Activated naive CD4-positive, alpha-beta T cell treated with anti-CD3 and anti-CD28 coated beads for 36 hours (primary cell): ENCODE results near the gene PKNOX1. TPM values are rescaled to one million over a fixed set of nuclear protein-coding genes. Genes with fewer than 3 reads are reported as not detected.
"Not testable (repeated sequence)": the region's sequence is repeated elsewhere in the genome, so short reads cannot be mapped to it uniquely, and the experiment has no call there.

Experiments
- CTCF ChIA-PET: fragments of 350-600 bp; sonication (Branson Sonifier 250); formaldehyde crosslinking; loops from one replicate; lab custom pipeline; 2021; ENCODE audit warnings: antibody characterized with exemption; lab: Charles Lee
- DNase-seq: peaks from one replicate; pipeline ENCODE4 v3.0.0-alpha.2; 2020
- H3K27ac Mint-ChIP-seq: one replicate; pipeline ENCODE4 v1.8.0; 2021; ENCODE audit warnings: mild to moderate bottlenecking, mixed read lengths
- H3K27me3 Mint-ChIP-seq: one replicate; pipeline ENCODE4 v1.8.0; 2021; ENCODE audit warnings: low read depth, mixed read lengths
- H3K36me3 Mint-ChIP-seq: one replicate; pipeline ENCODE4 v1.8.0; 2021; ENCODE audit warnings: low read depth, mixed read lengths
- H3K4me1 Mint-ChIP-seq: one replicate; pipeline ENCODE4 v1.8.0; 2021; ENCODE audit warnings: low read depth, mixed read lengths
- H3K4me3 Mint-ChIP-seq: one replicate; pipeline ENCODE4 v1.8.0; 2021; ENCODE audit warnings: mild to moderate bottlenecking, moderate library complexity, mixed read lengths
- H3K9me3 Mint-ChIP-seq: one replicate; pipeline ENCODE4 v1.8.0; 2021; ENCODE audit warnings: mixed read lengths
- intact Hi-C: fragments of 100-400 bp; cut with micrococcal nuclease; formaldehyde crosslinking; loops from one replicate; pipeline ENCODE4 v1.15.1; 2023
- total RNA-seq, 2 experiments: library from RNA; stranded (reverse); gene quantifications; one replicate each; pipeline ENCODE4 v1.2.3, GENCODE V29; 2021

The PKNOX1 gene
- total RNA-seq, 2 experiments from 2014 or later, result 15.1 to 17.6 TPM

DNA sequence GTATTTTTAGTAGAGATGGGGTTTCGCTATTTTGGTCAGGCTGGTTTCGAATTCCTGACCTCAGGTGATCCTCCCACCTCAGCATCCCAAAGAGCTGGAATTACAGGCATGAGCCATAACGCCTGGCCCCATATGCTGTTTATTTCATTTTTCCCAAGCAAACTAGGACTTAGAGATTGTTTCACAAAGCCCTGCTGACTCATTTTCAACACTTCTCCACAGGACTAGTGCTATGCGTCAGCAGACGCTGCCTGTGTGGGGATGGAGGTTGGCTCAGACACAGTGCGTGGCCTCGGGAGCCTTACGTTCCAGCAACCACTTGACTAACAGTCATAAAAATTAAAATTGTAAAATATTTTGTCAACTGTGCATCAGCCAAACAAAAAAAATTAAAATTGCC, 22.7 kb downstream of the PKNOX1 start:
- Mint-ChIP-seq H3K9me3 (peaks cover 13% of the 10 kb centered on the region), H3K36me3 (peaks cover 18% of the 10 kb centered on the region), H3K4me1 (no peaks in the 10 kb centered on the region), H3K27me3 (no peaks in the 10 kb centered on the region), H3K4me3 (no peak overlapping the region), H3K27ac (no peak overlapping the region)
- CTCF ChIA-PET, result no interaction called here
- intact Hi-C loops, result loop anchor here (5.0 kb wide), 1 partner anchor 80 kb away; no protein-coding TSS in a partner anchor
- no peak for DNase-seq

DNA sequence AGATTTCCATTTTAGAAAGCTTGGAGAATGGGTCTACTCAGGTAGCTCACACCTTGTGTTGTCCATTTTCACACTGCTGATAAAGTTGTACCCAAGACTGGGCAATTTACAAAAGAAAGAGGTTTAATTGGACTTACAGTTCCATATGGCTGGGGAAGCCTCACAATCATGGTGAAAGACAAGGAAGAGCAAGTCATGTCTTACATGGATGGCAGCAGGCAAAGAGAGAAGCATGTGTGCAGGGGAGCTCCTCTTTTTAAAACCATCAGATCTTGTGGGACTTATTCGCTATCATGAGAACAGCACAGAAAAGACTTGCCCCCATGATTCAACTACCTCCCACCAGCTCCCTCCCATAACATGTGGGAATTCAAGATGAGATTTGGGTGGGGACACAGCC, 23.6 kb downstream of the PKNOX1 start:
- intact Hi-C loops, result loop anchor here (1.0 to 5.0 kb wide), 2 partner anchors 12 to 81 kb away; no protein-coding TSS in a partner anchor
- H3K36me3 Mint-ChIP-seq, result peaks cover 18% of the 10 kb centered on the region
- DNase-seq, CTCF ChIA-PET, H3K27ac Mint-ChIP-seq, H3K27me3 Mint-ChIP-seq, H3K4me1 Mint-ChIP-seq, H3K4me3 Mint-ChIP-seq: not testable (repeated sequence)
- H3K9me3 Mint-ChIP-seq, result peaks cover 13% of the 10 kb centered on the region

DNA sequence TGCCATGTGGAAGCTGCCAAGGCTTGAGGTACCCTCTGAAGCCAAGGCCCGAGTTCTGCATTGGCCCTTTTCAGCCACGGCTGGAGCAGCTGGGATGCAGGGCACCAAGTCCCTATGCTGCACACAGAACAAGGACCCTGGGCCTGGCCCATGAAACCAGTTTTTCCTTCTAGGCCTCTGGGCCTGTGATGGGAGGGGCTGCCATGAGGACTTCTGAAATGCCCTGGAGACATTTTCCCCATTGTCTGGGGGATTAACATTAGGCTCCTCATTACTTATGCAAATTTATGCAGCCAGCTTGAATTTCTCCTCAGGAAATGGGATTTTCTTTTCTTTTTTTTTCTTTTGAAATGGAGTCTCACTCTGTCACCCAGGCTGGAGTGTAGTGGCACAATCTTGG, 24.8 kb downstream of the PKNOX1 start:
- DNase-seq, H3K4me1 Mint-ChIP-seq, CTCF ChIA-PET, H3K27ac Mint-ChIP-seq, H3K27me3 Mint-ChIP-seq, H3K4me3 Mint-ChIP-seq: not testable (repeated sequence)
- intact Hi-C loops, result loop anchor here (5.0 kb wide), 1 partner anchor 82 kb away; no protein-coding TSS in a partner anchor
- Mint-ChIP-seq H3K9me3 (peaks cover 13% of the 10 kb centered on the region), H3K36me3 (peaks cover 18% of the 10 kb centered on the region)

DNA sequence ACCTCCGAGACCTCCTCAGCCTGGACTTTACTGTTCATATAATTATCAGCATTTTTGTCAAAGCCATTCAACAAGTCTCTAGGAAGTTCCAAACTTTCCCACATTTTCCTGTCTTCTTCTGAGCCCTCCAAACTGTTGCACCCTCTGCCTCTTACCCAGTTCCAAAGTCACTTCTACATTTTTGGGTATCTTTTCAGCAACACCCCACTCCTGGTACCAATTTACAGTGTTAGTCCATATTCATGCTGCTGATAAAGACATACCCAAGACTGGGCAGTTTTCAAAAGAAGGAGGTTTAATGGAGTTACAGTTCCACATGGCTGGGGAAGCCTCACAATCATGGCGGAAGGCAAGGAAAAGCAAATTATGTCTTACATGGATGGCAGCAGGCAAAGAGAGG, 25.7 kb downstream of the PKNOX1 start:
- H3K27ac Mint-ChIP-seq, intact Hi-C loops: not testable (repeated sequence)
- peaks cover 22% of the 10 kb centered on the region for H3K36me3 Mint-ChIP-seq

DNA sequence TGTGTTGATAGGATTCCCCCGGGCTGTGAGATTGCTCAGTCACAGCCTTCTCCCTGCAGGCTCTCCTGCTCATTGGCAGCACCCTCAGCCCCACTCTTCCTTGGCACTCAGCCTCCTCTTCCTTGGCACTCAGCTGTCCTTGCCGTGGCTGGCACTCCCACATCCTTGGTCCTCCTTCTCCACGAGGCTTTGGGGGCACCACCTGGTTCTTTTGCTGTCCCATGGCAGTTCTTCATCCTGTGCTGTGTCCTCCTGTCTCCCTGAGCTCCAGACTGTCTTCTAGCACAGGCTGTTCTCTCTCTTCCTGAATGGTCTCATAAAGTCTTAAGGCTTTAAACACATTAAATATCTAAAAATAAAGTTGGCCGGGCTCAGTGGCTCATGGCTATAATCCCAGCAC, 27.0 kb downstream of the PKNOX1 start:
- no peaks in the 10 kb centered on the region for H3K27me3 Mint-ChIP-seq
- peaks cover 28% of the 10 kb centered on the region for H3K36me3 Mint-ChIP-seq
- CTCF ChIA-PET, result no interaction called here
- peaks cover 13% of the 10 kb centered on the region for H3K9me3 Mint-ChIP-seq
- intact Hi-C loops, result no loop called here
- no peak overlapping the region for H3K4me3 Mint-ChIP-seq
- no peak overlapping the region for H3K27ac Mint-ChIP-seq
- DNase-seq, result no peak
- H3K4me1 Mint-ChIP-seq, result no peaks in the 10 kb centered on the region

More for the DNA sequence above, 25.7 kb downstream of the PKNOX1 start:
- H3K4me1 Mint-ChIP-seq, DNase-seq, CTCF ChIA-PET, H3K27me3 Mint-ChIP-seq, H3K4me3 Mint-ChIP-seq: not testable (repeated sequence)
- H3K9me3 Mint-ChIP-seq, result peaks cover 13% of the 10 kb centered on the region

DNA sequence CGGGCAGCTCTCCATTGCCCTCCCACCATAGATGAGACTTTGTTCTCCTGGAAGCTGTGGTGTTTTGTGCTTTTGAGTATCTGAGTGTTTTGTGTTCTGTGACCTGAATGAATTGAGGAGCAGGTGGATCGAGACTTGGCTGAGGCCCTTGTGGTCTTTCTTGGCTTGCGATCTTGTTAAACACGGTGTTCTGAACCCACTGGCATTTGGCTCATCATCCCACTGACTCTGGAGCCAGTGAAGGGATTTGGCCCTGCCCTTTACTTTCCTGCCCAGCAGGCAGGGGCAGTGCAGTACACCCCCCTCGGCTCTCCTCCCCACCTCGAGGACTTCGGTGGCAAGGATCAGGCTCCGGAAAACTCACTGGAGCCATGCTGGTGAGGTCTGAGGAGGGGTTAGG, 30.6 kb downstream of the PKNOX1 start:
- H3K9me3 Mint-ChIP-seq, result peaks cover 7% of the 10 kb centered on the region
- no peaks in the 10 kb centered on the region for H3K27me3 Mint-ChIP-seq
- no peaks in the 10 kb centered on the region for H3K4me1 Mint-ChIP-seq
- no peak for DNase-seq
- peaks cover 25% of the 10 kb centered on the region for H3K36me3 Mint-ChIP-seq
- intact Hi-C loops, result no loop called here
- no peak overlapping the region for H3K4me3 Mint-ChIP-seq
- CTCF ChIA-PET, result no interaction called here
- H3K27ac Mint-ChIP-seq, result no peak overlapping the region

DNA sequence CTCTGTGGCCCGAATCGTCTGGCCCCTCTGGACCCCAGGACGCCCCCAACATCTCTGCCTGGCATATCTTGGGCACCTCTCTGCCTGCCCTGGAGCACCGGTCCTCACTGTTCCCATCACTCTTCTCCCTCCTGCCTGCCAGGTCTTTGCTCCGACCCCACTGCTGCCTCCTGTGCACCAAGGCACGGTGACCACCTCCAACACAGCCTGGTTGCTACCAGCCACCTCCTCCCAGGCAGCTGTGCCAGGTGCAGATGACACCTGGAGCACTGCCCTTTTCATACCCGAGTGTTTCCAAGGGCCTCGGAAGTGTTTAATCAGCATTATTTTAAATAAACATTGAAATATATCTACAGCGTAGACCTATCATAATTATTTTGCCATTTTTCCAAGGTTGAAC, 31.3 kb downstream of the PKNOX1 start:
- intact Hi-C loops, result no loop called here
- Mint-ChIP-seq H3K4me3 (no peak overlapping the region), H3K4me1 (no peaks in the 10 kb centered on the region), H3K9me3 (peaks cover 2% of the 10 kb centered on the region), H3K36me3 (peaks cover 22% of the 10 kb centered on the region), H3K27ac (no peak overlapping the region), H3K27me3 (no peaks in the 10 kb centered on the region)
- CTCF ChIA-PET, result no interaction called here
- no peak for DNase-seq

DNA sequence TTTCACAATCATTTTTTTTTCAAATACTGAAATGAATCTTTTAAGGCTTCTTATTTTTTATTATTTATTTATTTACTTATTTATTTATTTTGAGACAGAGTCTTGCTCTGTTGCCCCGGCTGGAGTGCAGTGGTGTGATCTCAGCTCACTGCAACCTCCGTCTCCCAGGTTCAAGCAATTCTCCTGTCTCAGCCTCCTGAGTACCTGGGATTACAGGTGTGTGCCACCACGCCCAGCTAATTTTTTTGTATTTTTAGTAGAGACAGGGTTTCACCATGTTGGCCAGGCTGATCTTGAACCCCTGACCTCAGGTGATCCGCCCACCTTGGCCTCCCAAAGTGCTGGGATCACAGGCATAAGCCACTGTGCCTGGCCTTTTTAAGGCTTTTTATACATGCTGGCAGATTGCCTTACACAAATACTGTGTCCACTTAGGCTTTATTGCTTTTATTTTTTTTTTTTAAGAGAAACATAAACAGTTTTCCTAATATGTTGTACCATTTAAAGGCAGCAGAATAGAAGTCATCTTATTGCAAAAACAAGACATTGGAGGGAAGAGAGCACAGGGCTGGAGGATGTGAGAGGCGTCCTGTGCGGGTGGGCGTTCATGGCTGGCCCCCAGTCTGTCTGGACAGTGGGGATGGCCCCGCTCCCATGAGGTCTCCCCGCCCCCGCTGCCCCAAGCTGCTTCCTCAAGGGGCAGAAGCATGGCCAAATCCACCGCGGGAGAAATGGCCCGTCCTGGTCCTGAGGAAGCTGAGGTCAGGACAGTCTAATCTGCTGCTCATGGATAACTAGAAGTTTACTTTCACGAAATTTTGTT, 31.9 kb downstream of the PKNOX1 start:
- H3K36me3 Mint-ChIP-seq, result peaks cover 23% of the 10 kb centered on the region
- intact Hi-C loops, H3K4me3 Mint-ChIP-seq, H3K27ac Mint-ChIP-seq, DNase-seq, CTCF ChIA-PET, H3K27me3 Mint-ChIP-seq, H3K9me3 Mint-ChIP-seq, H3K4me1 Mint-ChIP-seq: not testable (repeated sequence)

DNA sequence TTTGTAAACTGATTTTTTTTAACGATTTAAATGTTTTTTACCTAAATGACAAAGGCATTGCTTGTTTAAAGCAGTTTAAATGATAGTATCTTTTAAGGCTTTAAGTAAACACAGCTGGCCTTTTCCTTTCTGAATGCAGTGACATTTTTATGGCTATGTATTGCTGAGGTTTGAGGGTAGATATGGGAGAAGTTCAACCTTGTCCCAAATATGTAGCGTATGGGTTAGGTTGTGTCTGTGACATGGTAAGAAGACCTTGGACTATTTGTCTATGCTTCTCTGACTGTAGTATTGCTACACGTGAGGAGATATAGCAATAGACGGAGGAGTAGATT, 32.5 kb downstream of the PKNOX1 start:
- no peaks in the 10 kb centered on the region for H3K27me3 Mint-ChIP-seq
- intact Hi-C loops, result no loop called here
- no peaks in the 10 kb centered on the region for H3K9me3 Mint-ChIP-seq
- CTCF ChIA-PET, result no interaction called here
- no peak overlapping the region for H3K4me3 Mint-ChIP-seq
- no peaks in the 10 kb centered on the region for H3K4me1 Mint-ChIP-seq
- peaks cover 28% of the 10 kb centered on the region for H3K36me3 Mint-ChIP-seq
- DNase-seq, result no peak
- H3K27ac Mint-ChIP-seq, result no peak overlapping the region

DNA sequence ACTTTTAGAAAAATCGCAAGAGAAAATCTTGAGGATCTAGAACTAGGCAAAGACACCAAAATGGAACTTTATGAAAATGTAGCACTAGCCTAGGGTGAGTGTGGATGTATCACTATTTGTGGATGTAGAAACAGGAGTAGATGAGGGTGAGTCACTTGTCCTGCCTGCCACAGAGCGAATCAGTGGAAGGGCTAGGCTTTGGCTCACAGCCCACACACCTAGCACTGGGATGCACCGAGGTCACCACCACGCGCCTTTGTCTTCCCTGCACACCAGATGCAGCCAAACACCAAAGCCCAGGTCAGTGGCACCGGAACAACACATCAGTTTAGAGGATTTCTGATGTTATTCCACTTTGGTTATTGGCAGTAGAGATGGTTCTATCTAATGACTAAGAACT, 38.2 kb downstream of the PKNOX1 start:
- no peak for DNase-seq
- Mint-ChIP-seq H3K4me3 (no peak overlapping the region), H3K36me3 (peaks cover 24% of the 10 kb centered on the region), H3K9me3 (no peaks in the 10 kb centered on the region), H3K4me1 (no peaks in the 10 kb centered on the region), H3K27me3 (no peaks in the 10 kb centered on the region), H3K27ac (no peak overlapping the region)
- intact Hi-C loops, result no loop called here
- CTCF ChIA-PET, result no interaction called here

DNA sequence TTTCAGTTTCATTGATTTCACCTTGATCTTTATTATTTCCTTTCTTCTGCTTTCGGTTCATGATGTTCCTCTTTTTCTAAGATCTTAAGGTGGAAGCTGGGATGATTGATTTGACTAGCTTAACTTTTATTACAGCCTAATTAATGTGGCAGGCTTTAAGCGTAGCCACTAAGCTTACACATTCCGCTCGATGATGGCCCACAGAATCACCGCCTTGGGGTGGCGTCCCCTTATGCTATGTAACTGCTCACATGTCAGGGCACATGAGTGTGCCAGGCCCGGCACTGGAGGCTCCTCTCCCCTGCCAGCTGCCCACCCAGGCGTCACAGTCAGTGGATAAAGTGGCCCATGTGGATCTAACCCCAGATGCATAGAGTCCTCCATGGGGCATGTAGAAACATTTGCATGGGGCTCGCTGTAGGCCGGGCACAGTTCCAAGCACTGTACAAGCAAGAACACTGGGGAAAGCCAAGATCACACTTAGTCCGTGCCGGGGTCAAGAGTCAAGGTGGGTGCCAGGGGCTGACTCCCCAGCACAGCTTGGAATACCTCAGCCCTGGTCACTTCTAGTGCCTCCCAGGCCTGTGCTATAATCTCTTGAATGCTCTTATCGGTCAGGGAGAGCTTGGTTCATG, 41.7 kb downstream of the PKNOX1 start:
- H3K27ac Mint-ChIP-seq, result no peak overlapping the region
- peaks cover 16% of the 10 kb centered on the region for H3K36me3 Mint-ChIP-seq
- no peaks in the 10 kb centered on the region for H3K4me1 Mint-ChIP-seq
- H3K27me3 Mint-ChIP-seq, result no peaks in the 10 kb centered on the region
- CTCF ChIA-PET, result interaction anchor here (0.6 kb wide), 1 partner anchor 623 kb away, joined by 3 read pairs; no protein-coding TSS in a partner anchor
- no peaks in the 10 kb centered on the region for H3K9me3 Mint-ChIP-seq
- DNase-seq, result no peak
- H3K4me3 Mint-ChIP-seq, result no peak overlapping the region
- intact Hi-C loops, result no loop called here

DNA sequence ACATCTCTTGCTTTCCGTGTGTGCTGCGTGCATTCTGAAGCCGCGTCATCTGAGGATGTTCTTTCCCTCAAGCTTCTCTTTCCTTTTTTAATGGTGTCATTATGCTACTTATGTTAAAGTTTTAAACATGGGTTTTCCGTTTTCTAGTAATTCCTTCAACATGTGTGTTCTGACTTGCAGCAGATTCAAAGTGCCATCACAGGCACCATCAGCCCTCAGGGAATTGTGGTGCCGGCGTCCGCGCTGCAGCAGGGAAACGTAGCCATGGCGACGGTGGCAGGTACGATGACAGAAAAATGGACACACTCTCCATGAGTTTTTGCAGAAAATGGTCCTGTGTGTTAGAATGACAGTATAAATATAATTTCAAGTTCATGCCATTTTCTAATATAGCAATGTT, 42.4 kb downstream of the PKNOX1 start:
- DNase-seq, result no peak
- H3K9me3 Mint-ChIP-seq, result no peaks in the 10 kb centered on the region
- no peak overlapping the region for H3K27ac Mint-ChIP-seq
- H3K4me1 Mint-ChIP-seq, result no peaks in the 10 kb centered on the region
- CTCF ChIA-PET, result no interaction called here
- intact Hi-C loops, result no loop called here
- no peaks in the 10 kb centered on the region for H3K27me3 Mint-ChIP-seq
- peaks cover 17% of the 10 kb centered on the region for H3K36me3 Mint-ChIP-seq
- H3K4me3 Mint-ChIP-seq, result no peak overlapping the region

DNA sequence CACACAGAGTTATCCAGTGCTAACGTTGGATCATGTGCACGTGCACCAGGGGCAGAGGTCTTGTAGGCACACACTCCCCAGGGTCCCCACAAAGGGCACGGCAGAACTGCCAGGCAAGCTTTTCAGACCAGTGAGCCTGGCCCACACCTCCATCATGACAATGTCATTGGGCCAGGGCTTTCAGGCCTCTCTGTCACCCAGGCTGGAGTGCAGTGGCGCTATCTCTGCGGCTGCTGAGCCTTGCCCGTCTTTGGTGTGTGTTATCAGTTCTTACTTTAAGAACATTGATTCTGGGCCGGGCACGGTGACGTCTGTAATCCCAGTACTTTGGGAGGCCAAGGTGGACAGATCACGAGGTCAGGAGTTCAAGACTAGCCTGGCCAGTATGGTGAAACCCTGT, 44.2 kb downstream of the PKNOX1 start:
- Mint-ChIP-seq H3K27ac (no peak overlapping the region), H3K9me3 (no peaks in the 10 kb centered on the region), H3K4me1 (no peaks in the 10 kb centered on the region), H3K36me3 (peaks cover 18% of the 10 kb centered on the region), H3K27me3 (no peaks in the 10 kb centered on the region), H3K4me3 (no peak overlapping the region)
- DNase-seq, result no peak
- CTCF ChIA-PET, result no interaction called here
- intact Hi-C loops, result no loop called here
